ENCODE measurements around the gene AKAP13.

- TF ChIP-seq, protein P1, sequence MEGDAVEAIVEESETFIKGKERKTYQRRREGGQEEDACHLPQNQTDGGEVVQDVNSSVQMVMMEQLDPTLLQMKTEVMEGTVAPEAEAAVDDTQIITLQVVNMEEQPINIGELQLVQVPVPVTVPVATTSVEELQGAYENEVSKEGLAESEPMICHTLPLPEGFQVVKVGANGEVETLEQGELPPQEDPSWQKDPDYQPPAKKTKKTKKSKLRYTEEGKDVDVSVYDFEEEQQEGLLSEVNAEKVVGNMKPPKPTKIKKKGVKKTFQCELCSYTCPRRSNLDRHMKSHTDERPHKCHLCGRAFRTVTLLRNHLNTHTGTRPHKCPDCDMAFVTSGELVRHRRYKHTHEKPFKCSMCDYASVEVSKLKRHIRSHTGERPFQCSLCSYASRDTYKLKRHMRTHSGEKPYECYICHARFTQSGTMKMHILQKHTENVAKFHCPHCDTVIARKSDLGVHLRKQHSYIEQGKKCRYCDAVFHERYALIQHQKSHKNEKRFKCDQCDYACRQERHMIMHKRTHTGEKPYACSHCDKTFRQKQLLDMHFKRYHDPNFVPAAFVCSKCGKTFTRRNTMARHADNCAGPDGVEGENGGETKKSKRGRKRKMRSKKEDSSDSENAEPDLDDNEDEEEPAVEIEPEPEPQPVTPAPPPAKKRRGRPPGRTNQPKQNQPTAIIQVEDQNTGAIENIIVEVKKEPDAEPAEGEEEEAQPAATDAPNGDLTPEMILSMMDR (IDR thresholded peaks at IDR 0.05), result no peak
- TF ChIP-seq EP300 (IDR thresholded peaks at IDR 0.05) (no peak), REST (IDR thresholded peaks at IDR 0.05) (no peak), SREBF2 (IDR thresholded peaks at IDR 0.05) (no peak), SMC3 (IDR thresholded peaks at IDR 0.05) (no peak), ELK1 (IDR thresholded peaks at IDR 0.05; ENCODE audit: low read depth, low read length) (no peak), CHD2 (IDR thresholded peaks at IDR 0.05; ENCODE audit: low read length, partially characterized antibody) (no peak), POLR2A (IDR thresholded peaks at IDR 0.05; ENCODE audit: low read length) (no peak), EHF (CRISPR knock-in tag; IDR thresholded peaks at IDR 0.05) (no peak), PHF8 (IDR thresholded peaks at IDR 0.05; ENCODE audit: borderline replicate concordance, low read depth) (no peak), ZSCAN20 (CRISPR knock-in tag; IDR thresholded peaks at IDR 0.05) (no peak), MAFK (IDR thresholded peaks at IDR 0.05; ENCODE audit: partially characterized antibody) (no peak)
- TF ChIP-seq, protein P2, sequence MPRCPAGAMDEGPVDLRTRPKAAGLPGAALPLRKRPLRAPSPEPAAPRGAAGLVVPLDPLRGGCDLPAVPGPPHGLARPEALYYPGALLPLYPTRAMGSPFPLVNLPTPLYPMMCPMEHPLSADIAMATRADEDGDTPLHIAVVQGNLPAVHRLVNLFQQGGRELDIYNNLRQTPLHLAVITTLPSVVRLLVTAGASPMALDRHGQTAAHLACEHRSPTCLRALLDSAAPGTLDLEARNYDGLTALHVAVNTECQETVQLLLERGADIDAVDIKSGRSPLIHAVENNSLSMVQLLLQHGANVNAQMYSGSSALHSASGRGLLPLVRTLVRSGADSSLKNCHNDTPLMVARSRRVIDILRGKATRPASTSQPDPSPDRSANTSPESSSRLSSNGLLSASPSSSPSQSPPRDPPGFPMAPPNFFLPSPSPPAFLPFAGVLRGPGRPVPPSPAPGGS (IDR thresholded peaks at IDR 0.05), result no peak
Observed at GRCh38 chr15:85536341-85536740, 155.9 kb downstream of the AKAP13 start.
